Right renal cortex interstitium (tissue), 3 donors: ENCODE measurements around the gene SDSL. TPM values are rescaled to one million over a fixed set of nuclear protein-coding genes. Genes with fewer than 3 reads are reported as not detected.
A peak's percentile ranks its signal among the peaks of the same experiment; 100 is the strongest.

Source experiments
- DNase-seq, 3 donors: peaks; one replicate each; pipeline ENCODE4 v3.0.0-alpha.2; 2013; ENCODE audit warnings: low read depth in 3 of 3, low spot score in 2 of 3
- polyA plus RNA-seq, 3 donors: library from polyadenylated mRNA; unstranded; fragments of 120-200 nt; gene quantifications; one replicate each; pipeline ENCODE4 v1.2.1, GENCODE V29; 2013; ENCODE audit not compliant: insufficient read length in 3 of 3

Gene SDSL
- polyA plus RNA-seq, 3 donors = 10.7 to 13.1 (median 12.0) TPM

- no peak for DNase-seq
These were observed 55.1 kb downstream of the SDSL start for GRCh38 chr12:113477171-113477841.

- DNase-seq = no peak
These were observed 55.6 kb downstream of the SDSL start for GRCh38 chr12:113477842-113478215.

- no peak for DNase-seq
These were observed 56.3 kb downstream of the SDSL start for GRCh38 chr12:113478351-113479011.

GRCh38 chr12:113479216-113479589 is 57.0 kb downstream of the SDSL start:
- no peak for DNase-seq

- peak; percentile 31 to 58 (median 48) for DNase-seq
These were observed 57.6 kb downstream of the SDSL start for GRCh38 chr12:113479590-113480335.

- DNase-seq = no peak
These were observed 58.3 kb downstream of the SDSL start for GRCh38 chr12:113480336-113480971.

GRCh38 chr12:113482334-113482733 is 60.2 kb downstream of the SDSL start:
- no peak for DNase-seq

GRCh38 chr12:113485330-113485729 is 63.1 kb downstream of the SDSL start:
- DNase-seq = no peak

- no peak for DNase-seq
These were observed 64.5 kb downstream of the SDSL start for GRCh38 chr12:113486722-113487121.

Other genes with a start within 250 kb of the SDSL start
- 10 to 100 TPM; 62.5 to 74.2 (median 64.0) TPM for gene DDX54, start 236.9 kb upstream of the SDSL start, polyA plus RNA-seq
- gene RITA1, start 236.7 kb upstream of the SDSL start, polyA plus RNA-seq = 10 to 100 TPM; 13.3 to 17.2 (median 13.5) TPM
- 10 to 100 TPM; 22.8 to 26.3 (median 25.5) TPM for gene TPCN1, start 200.9 kb upstream of the SDSL start, polyA plus RNA-seq
- 10 to 100 TPM; 10.4 to 11.6 (median 10.8) TPM for gene SLC8B1, start 87.3 kb upstream of the SDSL start, polyA plus RNA-seq
- gene PLBD2, start 63.8 kb upstream of the SDSL start, polyA plus RNA-seq = 10 to 100 TPM; 15.6 to 19.5 (median 18.3) TPM
- under 1 TPM in 1 of 3 donors, not detected in 2; 0.22 TPM for gene SDS, start 18.5 kb upstream of the SDSL start, polyA plus RNA-seq
- gene LHX5, start 49.5 kb downstream of the SDSL start, polyA plus RNA-seq = not detected